ENCODE data around the gene MTMR11.

DNA sequence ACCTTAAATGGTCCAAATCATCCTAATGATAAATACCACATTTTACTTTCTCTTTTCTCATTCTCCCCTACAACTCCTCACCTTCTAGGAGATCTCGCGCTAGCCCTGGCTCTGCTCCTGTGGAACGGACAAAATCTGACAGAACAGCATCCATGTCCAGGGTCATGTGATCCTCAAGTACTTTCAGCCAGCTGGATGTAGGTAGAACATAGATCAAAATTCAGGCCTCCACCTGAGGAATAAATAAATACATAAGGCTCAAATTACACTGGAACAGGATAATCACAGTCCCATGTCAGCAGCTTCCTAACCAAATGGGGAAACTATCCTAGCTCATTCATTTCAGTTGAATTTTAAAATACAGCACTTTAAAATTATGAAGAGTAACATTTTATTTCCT is 40.7 kb upstream of the MTMR11 start:
- no peak for TF ChIP-seq POLR2AphosphoS5 (IDR thresholded peaks at IDR 0.05; ENCODE audit: borderline replicate concordance, low read depth, low read length)
- TF ChIP-seq EZH2 (IDR thresholded peaks at IDR 0.05): no peak

Measured in SK-N-MC (cell line).